H9 (cell line): Measurements from ENCODE around the gene PPP1R18. TPM values are rescaled to one million over a fixed set of nuclear protein-coding genes. Genes with fewer than 3 reads are reported as not detected.
A peak's percentile ranks its signal among the peaks of the same experiment; 100 is the strongest.
"Not testable (repeated sequence)": the region's sequence is repeated elsewhere in the genome, so short reads cannot be mapped to it uniquely, and the experiment has no call there.

ENCODE experiments used
- DNase-seq: peaks from one replicate; pipeline ENCODE4 v3.0.0-alpha.2; 2017
- H2AFZ ChIP-seq: one replicate; pipeline ENCODE4 v1.6.1; 2013; ENCODE audit warnings: mild to moderate bottlenecking, low read length, control low read depth, moderate library complexity
- H2AK5ac ChIP-seq: 2 replicates; pipeline ENCODE4 v1.6.1; 2013; ENCODE audit warnings: low read length, control low read depth, mixed read lengths; ENCODE audit not compliant: insufficient read length
- H2BK120ac ChIP-seq: one replicate; pipeline ENCODE4 v1.6.1; 2013; ENCODE audit warnings: low read depth, mild to moderate bottlenecking, low read length, control low read depth, inconsistent platforms; ENCODE audit not compliant: poor library complexity, severe bottlenecking
- H2BK12ac ChIP-seq: 2 replicates; pipeline ENCODE4 v1.6.1; 2013; ENCODE audit warnings: low read length, control low read depth, mixed read lengths, low read depth; ENCODE audit not compliant: insufficient read length
- H2BK15ac ChIP-seq: 2 replicates; pipeline ENCODE4 v1.6.1; 2013; ENCODE audit warnings: low read depth, low read length, control low read depth
- H2BK20ac ChIP-seq: one replicate; pipeline ENCODE4 v1.6.1; 2013; ENCODE audit warnings: low read depth, mild to moderate bottlenecking, low read length, control low read depth, inconsistent platforms; ENCODE audit not compliant: poor library complexity, severe bottlenecking
- H2BK5ac ChIP-seq: 2 replicates; pipeline ENCODE4 v1.6.1; 2013; ENCODE audit warnings: low read length, control low read depth, mixed read lengths; ENCODE audit not compliant: insufficient read length
- H3K14ac ChIP-seq: 2 replicates; pipeline ENCODE4 v1.6.1; 2013; ENCODE audit warnings: low read length, control low read depth; ENCODE audit not compliant: insufficient read depth
- H3K18ac ChIP-seq: 2 replicates; pipeline ENCODE4 v1.6.1; 2013; ENCODE audit warnings: low read depth, mild to moderate bottlenecking, mixed read lengths, low read length, control low read depth; ENCODE audit not compliant: insufficient read length
- H3K23ac ChIP-seq: 2 replicates; pipeline ENCODE4 v1.6.1; 2013; ENCODE audit warnings: low read length, control low read depth, mixed read lengths, low read depth; ENCODE audit not compliant: insufficient read length
- H3K23me2 ChIP-seq: 2 replicates; pipeline ENCODE4 v1.6.1; 2013; ENCODE audit warnings: low read depth, mild to moderate bottlenecking, mixed read lengths, low read length, control low read depth; ENCODE audit not compliant: insufficient read length, poor library complexity, severe bottlenecking
- H3K27ac ChIP-seq: 2 replicates; pipeline ENCODE4 v1.5.1; 2013; ENCODE audit warnings: low read length, control low read depth, mixed read lengths, low read depth; ENCODE audit not compliant: insufficient read length
- H3K27me3 ChIP-seq: 2 replicates; pipeline ENCODE4 v1.6.1; 2013; ENCODE audit warnings: low read length, control low read depth, inconsistent platforms; ENCODE audit not compliant: insufficient read depth
- H3K4ac ChIP-seq: 2 replicates; pipeline ENCODE4 v1.6.1; 2013; ENCODE audit warnings: low read depth, mild to moderate bottlenecking, control low read depth, inconsistent platforms, low read length, moderate library complexity
- H3K4me1 ChIP-seq: 2 replicates; pipeline ENCODE4 v1.6.1; 2013; ENCODE audit warnings: low read length, control low read depth, inconsistent platforms; ENCODE audit not compliant: insufficient read depth
- H3K4me2 ChIP-seq: 2 replicates; pipeline ENCODE4 v1.6.1; 2013; ENCODE audit warnings: low read length, control low read depth, mixed read lengths; ENCODE audit not compliant: insufficient read length, insufficient read depth
- H3K56ac ChIP-seq: 2 replicates; pipeline ENCODE4 v1.6.1; 2013; ENCODE audit warnings: low read depth, mild to moderate bottlenecking, mixed read lengths, low read length, control low read depth; ENCODE audit not compliant: insufficient read length
- H3K79me1 ChIP-seq: 2 replicates; pipeline ENCODE4 v1.6.1; 2013; ENCODE audit warnings: low read depth, mild to moderate bottlenecking, moderate library complexity, low read length, control low read depth, inconsistent platforms; ENCODE audit not compliant: insufficient read depth, poor library complexity, severe bottlenecking
- H3K79me2 ChIP-seq: 2 replicates; pipeline ENCODE4 v1.6.1; 2013; ENCODE audit warnings: low read length, control low read depth, inconsistent platforms; ENCODE audit not compliant: insufficient read depth
- H3K9ac ChIP-seq: 2 replicates; pipeline ENCODE4 v1.6.1; 2013; ENCODE audit warnings: low read length, control low read depth, mixed read lengths; ENCODE audit not compliant: insufficient read length; ENCODE audit errors: extremely low read depth
- H3K9me3 ChIP-seq: one replicate; pipeline ENCODE4 v1.6.1; 2013; ENCODE audit warnings: low read depth, low read length, inconsistent platforms; ENCODE audit not compliant: control insufficient read depth
- H3T11ph ChIP-seq: one replicate; pipeline ENCODE4 v1.6.1; 2013; ENCODE audit warnings: mild to moderate bottlenecking, low read length, control low read depth, inconsistent platforms
- H4K20me1 ChIP-seq: one replicate; pipeline ENCODE4 v1.6.1; 2013; ENCODE audit not compliant: control insufficient read depth, insufficient read length, insufficient read depth
- H4K5ac ChIP-seq: 2 replicates; pipeline ENCODE4 v1.6.1; 2013; ENCODE audit warnings: low read depth, mild to moderate bottlenecking, mixed read lengths, low read length, control low read depth; ENCODE audit not compliant: insufficient read length
- H4K8ac ChIP-seq: replicated peaks from 2 replicates; pipeline ENCODE4 v1.6.1; 2013; ENCODE audit warnings: low read length, control low read depth, mixed read lengths, low read depth; ENCODE audit not compliant: insufficient read length
- H4K91ac ChIP-seq: 2 replicates; pipeline ENCODE4 v1.6.1; 2013; ENCODE audit warnings: low read depth, mild to moderate bottlenecking, moderate library complexity, mixed read lengths, low read length, control low read depth; ENCODE audit not compliant: insufficient read length
- H3K27ac Mint-ChIP-seq, 3 experiments: 2 replicates in 2 of 3; 3 replicates in 1 of 3; pipeline ENCODE4 v1.8.0; 2020 to 2021; ENCODE audit warnings: mixed read lengths in 3 of 3, mild to moderate bottlenecking in 1 of 3, moderate library complexity in 1 of 3
- H3K27me3 Mint-ChIP-seq: 2 replicates; pipeline ENCODE4 v1.8.0; 2021; ENCODE audit warnings: low read depth, mild to moderate bottlenecking, moderate library complexity, mixed read lengths
- H3K36me3 Mint-ChIP-seq, 3 experiments: 2 replicates in 2 of 3; 3 replicates in 1 of 3; pipeline ENCODE4 v1.8.0; 2020 to 2021; ENCODE audit warnings: low read depth in 3 of 3, mixed read lengths in 3 of 3; ENCODE audit not compliant: insufficient read depth in 1 of 3
- H3K4me1 Mint-ChIP-seq, 2 experiments: 2 replicates each; pipeline ENCODE4 v1.8.0; 2020; ENCODE audit warnings: mixed read lengths in 2 of 2
- H3K4me3 Mint-ChIP-seq, 2 experiments: 2 replicates in 1 of 2; 3 replicates in 1 of 2; pipeline ENCODE4 v1.8.0; 2020 to 2021; ENCODE audit warnings: mild to moderate bottlenecking in 2 of 2, mixed read lengths in 2 of 2, moderate library complexity in 1 of 2
- H3K9me3 Mint-ChIP-seq, 2 experiments: 2 replicates in 1 of 2; 3 replicates in 1 of 2; pipeline ENCODE4 v1.8.0; 2020; ENCODE audit warnings: mild to moderate bottlenecking in 2 of 2, mixed read lengths in 2 of 2, moderate library complexity in 1 of 2
- WGBS: extraction: QIAGEN DNeasy Blood & Tissue Kit; methylation state at CpG from one replicate; pipeline ENCODE4 v1.1.7; 2013; ENCODE audit warnings: missing lambda C conversion rate, low lambda C conversion rate, mixed read lengths; ENCODE audit not compliant: insufficient read length; ENCODE audit errors: extremely low coverage; 5-methylcytosine and 5-hydroxymethylcytosine counted together
- total RNA-seq: library from RNA; stranded (reverse); gene quantifications from 2 replicates; pipeline ENCODE4 v1.2.1, GENCODE V29; 2021
- TF ChIP-seq, protein P1 (sequence below): fragments of 200-600 bp; sonication (generic); conservative IDR thresholded peaks from 3 replicates; pipeline ENCODE4 v1.8.0; 2021; ENCODE audit warnings: antibody characterized with exemption, mild to moderate bottlenecking

The PPP1R18 gene
- total RNA-seq, 1 experiment from 2014 or later, result 28.0 TPM

- Histone ChIP-seq H3K14ac (peak overlapping the region; percentile 75; the same call in 1 of the 2 replicates), H3K79me2 (peaks cover 11% of the 10 kb centered on the region; the same call in 1 of the 2 replicates), H2AK5ac (no peak overlapping the region), H3K9ac (peak overlapping the region; percentile 90), H2AFZ (no peak overlapping the region), H3K4me1 (no peaks in the 10 kb centered on the region), H2BK15ac (no peak overlapping the region), H4K5ac (peak overlapping the region; percentile 58), H3K79me1 (no peaks in the 10 kb centered on the region), H3T11ph (no peak overlapping the region), H2BK120ac (no peak overlapping the region), H3K56ac (no peak overlapping the region), H4K20me1 (no peaks in the 10 kb centered on the region), H2BK20ac (no peak overlapping the region), H3K18ac (peak overlapping the region; percentile 78), H4K8ac (no peak overlapping the region), H2BK5ac (peak overlapping the region; percentile 79), H3K4ac (no peak overlapping the region; the same call in 1 of the 2 replicates), H3K9me3 (no peaks in the 10 kb centered on the region), H3K23ac (no peak overlapping the region), H3K27ac (peak overlapping the region; percentile 81), H3K23me2 (peaks cover 15% of the 10 kb centered on the region), H4K91ac (no peak overlapping the region), H2BK12ac (no peak overlapping the region), H3K4me2 (peak overlapping the region; percentile 92), H3K27me3 (no peaks in the 10 kb centered on the region)
- peak overlapping the region; percentile 99 to 100 (median 99) for H3K27ac Mint-ChIP-seq
- peaks cover 42 to 58% (median 54%) of the 10 kb centered on the region in 3 experiments for H3K36me3 Mint-ChIP-seq
- peaks cover 3% of the 10 kb centered on the region; the same call in 1 of the 2 replicates for H3K27me3 Mint-ChIP-seq
- peak overlapping the region; percentile 93 to 98 for H3K4me3 Mint-ChIP-seq
- TF ChIP-seq, protein P1, sequence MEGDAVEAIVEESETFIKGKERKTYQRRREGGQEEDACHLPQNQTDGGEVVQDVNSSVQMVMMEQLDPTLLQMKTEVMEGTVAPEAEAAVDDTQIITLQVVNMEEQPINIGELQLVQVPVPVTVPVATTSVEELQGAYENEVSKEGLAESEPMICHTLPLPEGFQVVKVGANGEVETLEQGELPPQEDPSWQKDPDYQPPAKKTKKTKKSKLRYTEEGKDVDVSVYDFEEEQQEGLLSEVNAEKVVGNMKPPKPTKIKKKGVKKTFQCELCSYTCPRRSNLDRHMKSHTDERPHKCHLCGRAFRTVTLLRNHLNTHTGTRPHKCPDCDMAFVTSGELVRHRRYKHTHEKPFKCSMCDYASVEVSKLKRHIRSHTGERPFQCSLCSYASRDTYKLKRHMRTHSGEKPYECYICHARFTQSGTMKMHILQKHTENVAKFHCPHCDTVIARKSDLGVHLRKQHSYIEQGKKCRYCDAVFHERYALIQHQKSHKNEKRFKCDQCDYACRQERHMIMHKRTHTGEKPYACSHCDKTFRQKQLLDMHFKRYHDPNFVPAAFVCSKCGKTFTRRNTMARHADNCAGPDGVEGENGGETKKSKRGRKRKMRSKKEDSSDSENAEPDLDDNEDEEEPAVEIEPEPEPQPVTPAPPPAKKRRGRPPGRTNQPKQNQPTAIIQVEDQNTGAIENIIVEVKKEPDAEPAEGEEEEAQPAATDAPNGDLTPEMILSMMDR, result no peak
- no CpG with 5 or more reads among the region's 8 CpGs for WGBS
- H3K4me1 Mint-ChIP-seq, result peaks cover 37 to 49% of the 10 kb centered on the region in 2 experiments
- H3K9me3 Mint-ChIP-seq, result peaks cover 6 to 7% of the 10 kb centered on the region in 2 experiments; a peak in 4 of 5 replicates
- no peak for DNase-seq
Measured at GRCh38 chr6:30719356-30719755, 32.9 kb upstream of the PPP1R18 start.

DNA sequence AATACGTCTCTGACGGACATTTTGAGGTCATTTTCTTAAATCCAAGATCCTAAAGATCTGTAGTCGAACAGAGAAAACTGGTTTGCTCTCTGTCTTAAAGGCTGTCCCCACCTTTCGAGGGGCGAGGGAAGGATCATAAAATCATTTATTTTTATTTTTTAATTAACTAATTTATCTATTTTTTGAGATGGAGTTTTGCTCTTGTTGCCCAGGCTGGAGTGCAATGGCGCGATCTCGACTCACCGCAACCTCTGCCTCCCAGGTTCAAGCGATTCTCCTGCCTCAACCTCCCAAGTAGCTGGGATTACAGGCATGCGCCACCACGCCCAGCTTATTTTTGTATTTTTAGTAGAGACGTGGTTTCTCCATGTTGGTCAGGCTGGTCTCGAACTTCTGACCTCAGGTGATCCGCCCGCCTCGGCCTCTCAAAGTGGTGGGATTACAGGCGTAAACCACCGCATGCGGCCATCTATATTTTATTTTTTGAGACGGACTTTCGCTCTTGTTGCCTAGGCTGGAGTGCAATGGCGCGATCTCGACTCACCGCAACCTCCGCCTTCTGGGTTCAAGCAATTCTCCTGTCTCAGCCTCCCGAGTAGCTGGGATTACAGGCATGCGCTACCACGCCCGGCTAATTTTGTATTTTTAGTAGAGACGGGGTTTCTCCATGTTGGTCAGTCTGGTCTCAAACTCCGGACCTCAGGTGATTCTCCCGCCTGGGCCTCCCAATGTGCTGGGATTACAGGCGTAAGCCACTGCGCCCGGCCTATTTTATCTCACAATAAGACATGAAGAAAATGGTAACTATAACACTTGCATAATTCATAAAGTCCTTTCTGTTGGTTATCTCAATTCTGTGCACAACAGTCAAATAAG, 31.6 kb upstream of the PPP1R18 start:
- H3K9me3 ChIP-seq, H2BK20ac ChIP-seq, H3K23ac ChIP-seq, H2BK15ac ChIP-seq, H4K91ac ChIP-seq, H2AK5ac ChIP-seq, H4K8ac ChIP-seq, H3K4me1 ChIP-seq, H2AFZ ChIP-seq, DNase-seq, H3K9me3 Mint-ChIP-seq, H3K27me3 Mint-ChIP-seq, H3K79me1 ChIP-seq, H2BK120ac ChIP-seq, H3K14ac ChIP-seq, H2BK12ac ChIP-seq, H3K27me3 ChIP-seq, H3K4ac ChIP-seq, H3T11ph ChIP-seq, H4K20me1 ChIP-seq: not testable (repeated sequence)
- H4K5ac ChIP-seq, result peak overlapping the region; percentile 31
- Mint-ChIP-seq H3K36me3 (peaks cover 38 to 58% (median 53%) of the 10 kb centered on the region in 3 experiments), H3K4me3 (peak overlapping the region; percentile 93 to 98), H3K4me1 (peaks cover 29 to 36% of the 10 kb centered on the region in 2 experiments), H3K27ac (peak overlapping the region; percentile 100)
- H3K79me2 ChIP-seq, result peaks cover 11% of the 10 kb centered on the region; the same call in 1 of the 2 replicates
- H2BK5ac ChIP-seq, result peak overlapping the region; percentile 33
- H3K9ac ChIP-seq, result peak overlapping the region; percentile 92
- H3K23me2 ChIP-seq, result peaks cover 15% of the 10 kb centered on the region
- peak overlapping the region; percentile 81 for H3K18ac ChIP-seq
- H3K56ac ChIP-seq, result peak overlapping the region; percentile 4
- H3K27ac ChIP-seq, result peak overlapping the region; percentile 90
- WGBS, result no CpG with 5 or more reads among the region's 37 CpGs
- peak overlapping the region; percentile 37 for H3K4me2 ChIP-seq
